ENCODE data around the gene CCDC142. TPM values are rescaled to one million over a fixed set of nuclear protein-coding genes. Genes with fewer than 3 reads are reported as not detected.

The CCDC142 gene
- total RNA-seq, 1 experiment from 2014 or later: 14.0 TPM

GRCh38 chr2:74507145-74507925, 24.5 kb upstream of the CCDC142 start, which contains the start of gene PCGF1 (continued):
- TF ChIP-seq, protein P1, sequence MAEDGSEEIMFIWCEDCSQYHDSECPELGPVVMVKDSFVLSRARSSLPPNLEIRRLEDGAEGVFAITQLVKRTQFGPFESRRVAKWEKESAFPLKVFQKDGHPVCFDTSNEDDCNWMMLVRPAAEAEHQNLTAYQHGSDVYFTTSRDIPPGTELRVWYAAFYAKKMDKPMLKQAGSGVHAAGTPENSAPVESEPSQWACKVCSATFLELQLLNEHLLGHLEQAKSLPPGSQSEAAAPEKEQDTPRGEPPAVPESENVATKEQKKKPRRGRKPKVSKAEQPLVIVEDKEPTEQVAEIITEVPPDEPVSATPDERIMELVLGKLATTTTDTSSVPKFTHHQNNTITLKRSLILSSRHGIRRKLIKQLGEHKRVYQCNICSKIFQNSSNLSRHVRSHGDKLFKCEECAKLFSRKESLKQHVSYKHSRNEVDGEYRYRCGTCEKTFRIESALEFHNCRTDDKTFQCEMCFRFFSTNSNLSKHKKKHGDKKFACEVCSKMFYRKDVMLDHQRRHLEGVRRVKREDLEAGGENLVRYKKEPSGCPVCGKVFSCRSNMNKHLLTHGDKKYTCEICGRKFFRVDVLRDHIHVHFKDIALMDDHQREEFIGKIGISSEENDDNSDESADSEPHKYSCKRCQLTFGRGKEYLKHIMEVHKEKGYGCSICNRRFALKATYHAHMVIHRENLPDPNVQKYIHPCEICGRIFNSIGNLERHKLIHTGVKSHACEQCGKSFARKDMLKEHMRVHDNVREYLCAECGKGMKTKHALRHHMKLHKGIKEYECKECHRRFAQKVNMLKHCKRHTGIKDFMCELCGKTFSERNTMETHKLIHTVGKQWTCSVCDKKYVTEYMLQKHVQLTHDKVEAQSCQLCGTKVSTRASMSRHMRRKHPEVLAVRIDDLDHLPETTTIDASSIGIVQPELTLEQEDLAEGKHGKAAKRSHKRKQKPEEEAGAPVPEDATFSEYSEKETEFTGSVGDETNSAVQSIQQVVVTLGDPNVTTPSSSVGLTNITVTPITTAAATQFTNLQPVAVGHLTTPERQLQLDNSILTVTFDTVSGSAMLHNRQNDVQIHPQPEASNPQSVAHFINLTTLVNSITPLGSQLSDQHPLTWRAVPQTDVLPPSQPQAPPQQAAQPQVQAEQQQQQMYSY (CRISPR knock-in tag; IDR thresholded peaks at IDR 0.05): no peak
- TF ChIP-seq CDX4 (CRISPR knock-in tag; IDR thresholded peaks at IDR 0.05; ENCODE audit: borderline replicate concordance): no peak
- no peak for TF ChIP-seq SMAD4 (CRISPR knock-in tag; IDR thresholded peaks at IDR 0.05)
- TF ChIP-seq IRF2 (CRISPR knock-in tag; IDR thresholded peaks at IDR 0.05; ENCODE audit: borderline replicate concordance, low read depth): no peak
- no peak for TF ChIP-seq ATF1 (CRISPR knock-in tag; IDR thresholded peaks at IDR 0.05)
- no peak for TF ChIP-seq ZNF138 (CRISPR knock-in tag; conservative IDR thresholded peaks at IDR 0.05)
- TF ChIP-seq, protein P2, sequence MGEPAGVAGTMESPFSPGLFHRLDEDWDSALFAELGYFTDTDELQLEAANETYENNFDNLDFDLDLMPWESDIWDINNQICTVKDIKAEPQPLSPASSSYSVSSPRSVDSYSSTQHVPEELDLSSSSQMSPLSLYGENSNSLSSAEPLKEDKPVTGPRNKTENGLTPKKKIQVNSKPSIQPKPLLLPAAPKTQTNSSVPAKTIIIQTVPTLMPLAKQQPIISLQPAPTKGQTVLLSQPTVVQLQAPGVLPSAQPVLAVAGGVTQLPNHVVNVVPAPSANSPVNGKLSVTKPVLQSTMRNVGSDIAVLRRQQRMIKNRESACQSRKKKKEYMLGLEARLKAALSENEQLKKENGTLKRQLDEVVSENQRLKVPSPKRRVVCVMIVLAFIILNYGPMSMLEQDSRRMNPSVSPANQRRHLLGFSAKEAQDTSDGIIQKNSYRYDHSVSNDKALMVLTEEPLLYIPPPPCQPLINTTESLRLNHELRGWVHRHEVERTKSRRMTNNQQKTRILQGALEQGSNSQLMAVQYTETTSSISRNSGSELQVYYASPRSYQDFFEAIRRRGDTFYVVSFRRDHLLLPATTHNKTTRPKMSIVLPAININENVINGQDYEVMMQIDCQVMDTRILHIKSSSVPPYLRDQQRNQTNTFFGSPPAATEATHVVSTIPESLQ (CRISPR knock-in tag; IDR thresholded peaks at IDR 0.05): no peak
- no peak for TF ChIP-seq TCF7 (CRISPR knock-in tag; IDR thresholded peaks at IDR 0.05; ENCODE audit: low read depth)
- TF ChIP-seq, protein P3, sequence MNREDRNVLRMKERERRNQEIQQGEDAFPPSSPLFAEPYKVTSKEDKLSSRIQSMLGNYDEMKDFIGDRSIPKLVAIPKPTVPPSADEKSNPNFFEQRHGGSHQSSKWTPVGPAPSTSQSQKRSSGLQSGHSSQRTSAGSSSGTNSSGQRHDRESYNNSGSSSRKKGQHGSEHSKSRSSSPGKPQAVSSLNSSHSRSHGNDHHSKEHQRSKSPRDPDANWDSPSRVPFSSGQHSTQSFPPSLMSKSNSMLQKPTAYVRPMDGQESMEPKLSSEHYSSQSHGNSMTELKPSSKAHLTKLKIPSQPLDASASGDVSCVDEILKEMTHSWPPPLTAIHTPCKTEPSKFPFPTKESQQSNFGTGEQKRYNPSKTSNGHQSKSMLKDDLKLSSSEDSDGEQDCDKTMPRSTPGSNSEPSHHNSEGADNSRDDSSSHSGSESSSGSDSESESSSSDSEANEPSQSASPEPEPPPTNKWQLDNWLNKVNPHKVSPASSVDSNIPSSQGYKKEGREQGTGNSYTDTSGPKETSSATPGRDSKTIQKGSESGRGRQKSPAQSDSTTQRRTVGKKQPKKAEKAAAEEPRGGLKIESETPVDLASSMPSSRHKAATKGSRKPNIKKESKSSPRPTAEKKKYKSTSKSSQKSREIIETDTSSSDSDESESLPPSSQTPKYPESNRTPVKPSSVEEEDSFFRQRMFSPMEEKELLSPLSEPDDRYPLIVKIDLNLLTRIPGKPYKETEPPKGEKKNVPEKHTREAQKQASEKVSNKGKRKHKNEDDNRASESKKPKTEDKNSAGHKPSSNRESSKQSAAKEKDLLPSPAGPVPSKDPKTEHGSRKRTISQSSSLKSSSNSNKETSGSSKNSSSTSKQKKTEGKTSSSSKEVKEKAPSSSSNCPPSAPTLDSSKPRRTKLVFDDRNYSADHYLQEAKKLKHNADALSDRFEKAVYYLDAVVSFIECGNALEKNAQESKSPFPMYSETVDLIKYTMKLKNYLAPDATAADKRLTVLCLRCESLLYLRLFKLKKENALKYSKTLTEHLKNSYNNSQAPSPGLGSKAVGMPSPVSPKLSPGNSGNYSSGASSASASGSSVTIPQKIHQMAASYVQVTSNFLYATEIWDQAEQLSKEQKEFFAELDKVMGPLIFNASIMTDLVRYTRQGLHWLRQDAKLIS (CRISPR knock-in tag; IDR thresholded peaks at IDR 0.05; ENCODE audit: borderline replicate concordance): no peak
- TF ChIP-seq MXD4 (CRISPR knock-in tag; IDR thresholded peaks at IDR 0.05; ENCODE audit: borderline replicate concordance): no peak
- no peak for TF ChIP-seq PRRX2 (CRISPR knock-in tag; IDR thresholded peaks at IDR 0.05)
- TF ChIP-seq TEAD4 (CRISPR knock-in tag; IDR thresholded peaks at IDR 0.05): no peak
- TF ChIP-seq FOXP1 (CRISPR knock-in tag; IDR thresholded peaks at IDR 0.05; ENCODE audit: borderline replicate concordance): peak; percentile 75; the same call in 1 of the 2 replicates
- TF ChIP-seq, protein P4, sequence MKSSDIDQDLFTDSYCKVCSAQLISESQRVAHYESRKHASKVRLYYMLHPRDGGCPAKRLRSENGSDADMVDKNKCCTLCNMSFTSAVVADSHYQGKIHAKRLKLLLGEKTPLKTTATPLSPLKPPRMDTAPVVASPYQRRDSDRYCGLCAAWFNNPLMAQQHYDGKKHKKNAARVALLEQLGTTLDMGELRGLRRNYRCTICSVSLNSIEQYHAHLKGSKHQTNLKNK (CRISPR knock-in tag; IDR thresholded peaks at IDR 0.05): no peak
- TF ChIP-seq ZNF263 (CRISPR knock-in tag; IDR thresholded peaks at IDR 0.05; ENCODE audit: low read depth): no peak
- TF ChIP-seq ZNF219 (CRISPR knock-in tag; IDR thresholded peaks at IDR 0.05; ENCODE audit: borderline replicate concordance): no peak
- TF ChIP-seq TP53 (CRISPR knock-in tag; IDR thresholded peaks at IDR 0.05): no peak
- TF ChIP-seq SOX15 (CRISPR knock-in tag; IDR thresholded peaks at IDR 0.05): no peak
- TF ChIP-seq ZNF121 (CRISPR knock-in tag; IDR thresholded peaks at IDR 0.05): no peak
- no peak for TF ChIP-seq OVOL2 (CRISPR knock-in tag; IDR thresholded peaks at IDR 0.05; ENCODE audit: borderline replicate concordance)
- peak; percentile 82 for TF ChIP-seq GABPB1 (CRISPR knock-in tag; IDR thresholded peaks at IDR 0.05)
- TF ChIP-seq CREB1 (CRISPR knock-in tag; IDR thresholded peaks at IDR 0.05): no peak
- TF ChIP-seq ELF4 (CRISPR knock-in tag; IDR thresholded peaks at IDR 0.05; ENCODE audit: low read depth): no peak
- no peak for TF ChIP-seq ZNF416 (CRISPR knock-in tag; IDR thresholded peaks at IDR 0.05)
- TF ChIP-seq TEAD1 (CRISPR knock-in tag; IDR thresholded peaks at IDR 0.05): peak; percentile 87
- TF ChIP-seq ERG (CRISPR knock-in tag; IDR thresholded peaks at IDR 0.05): no peak
- TF ChIP-seq, protein P5, sequence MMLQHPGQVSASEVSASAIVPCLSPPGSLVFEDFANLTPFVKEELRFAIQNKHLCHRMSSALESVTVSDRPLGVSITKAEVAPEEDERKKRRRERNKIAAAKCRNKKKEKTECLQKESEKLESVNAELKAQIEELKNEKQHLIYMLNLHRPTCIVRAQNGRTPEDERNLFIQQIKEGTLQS (CRISPR knock-in tag; conservative IDR thresholded peaks at IDR 0.05): no peak
- TF ChIP-seq CREM (CRISPR knock-in tag; IDR thresholded peaks at IDR 0.05): peak; percentile 26; the same call in 1 of the 2 replicates
- TF ChIP-seq NFATC4 (CRISPR knock-in tag; IDR thresholded peaks at IDR 0.05): no peak
